GM19035 (cell line): ENCODE results near the gene SPATA16.
"Not testable (repeated sequence)": the region's sequence is repeated elsewhere in the genome, so short reads cannot be mapped to it uniquely, and the experiment has no call there.

Source experiments
- ATAC-seq: cut with Tn5 transposase; IDR thresholded peaks from one replicate; pipeline ENCODE4 v1.9.1; 2021; ENCODE audit not compliant: unreplicated experiment

The SPATA16 gene

DNA sequence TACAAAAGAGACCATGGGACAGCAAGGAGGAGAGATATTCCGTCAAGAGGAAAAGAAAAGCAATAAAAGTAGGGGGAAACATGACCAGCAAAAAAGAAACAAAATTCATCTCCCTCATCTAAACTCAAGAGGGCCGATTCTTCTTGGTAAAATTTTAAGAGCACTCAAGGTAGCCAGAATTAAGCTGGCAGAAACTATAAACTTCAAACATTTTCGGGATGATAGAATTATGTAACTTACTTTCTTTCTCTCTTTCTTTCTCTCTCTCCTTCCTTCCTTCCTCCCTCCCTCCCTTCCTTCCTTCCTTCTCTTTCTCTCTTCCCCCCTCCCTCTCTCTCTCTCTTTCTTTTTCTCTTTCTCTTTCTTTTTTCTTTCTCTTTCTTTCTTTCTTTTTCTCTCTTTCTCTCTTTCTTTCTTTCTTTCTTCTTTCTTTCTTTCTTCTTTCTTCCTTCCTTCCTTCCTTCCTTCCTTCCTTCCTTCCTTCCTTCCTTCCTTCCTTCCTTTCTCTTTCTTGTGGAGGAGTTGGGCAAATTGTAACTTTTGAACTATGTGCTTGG is 180.3 kb downstream of the SPATA16 start:
- not testable (repeated sequence) for ATAC-seq

DNA sequence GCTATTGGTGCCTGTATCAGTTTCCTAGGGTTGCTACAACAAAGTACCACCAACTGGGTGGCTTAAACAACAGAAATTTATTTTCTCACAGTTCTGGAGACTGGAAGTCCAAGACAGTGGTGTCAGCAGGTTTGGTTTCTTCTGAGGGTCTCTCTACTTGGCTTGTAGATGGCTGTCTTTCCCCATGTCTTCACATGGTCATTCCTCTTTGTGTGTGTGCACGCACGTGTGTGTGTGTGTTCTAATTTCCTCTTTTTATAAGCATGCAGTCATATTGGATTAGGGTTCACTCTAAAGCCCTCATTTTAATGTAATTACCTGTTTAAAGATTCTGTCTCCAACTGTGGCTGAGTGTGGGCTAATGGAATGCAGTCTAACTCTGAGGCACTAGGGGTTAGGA is 182.5 kb downstream of the SPATA16 start:
- no peak for ATAC-seq

DNA sequence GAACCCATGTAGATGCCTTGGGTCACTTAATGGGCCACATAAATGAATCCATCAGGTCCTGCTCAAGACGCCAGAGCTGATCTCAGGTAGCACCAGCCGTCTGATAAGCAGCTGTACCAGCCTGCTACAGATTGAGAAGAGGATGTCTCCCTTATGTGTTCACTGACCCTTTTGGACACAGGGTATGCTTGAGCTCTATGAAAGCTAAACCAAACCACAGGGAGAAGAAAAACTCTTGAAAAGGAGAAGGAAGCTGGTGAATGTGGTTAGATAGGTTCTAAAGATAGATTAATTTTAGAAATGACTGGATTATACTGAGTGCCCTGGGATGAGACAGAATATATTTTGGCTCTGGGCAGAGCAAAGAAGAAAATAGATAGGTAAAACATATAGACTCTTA is 187.5 kb downstream of the SPATA16 start:
- no peak for ATAC-seq

GRCh38 chr3:172951511-172951910 is 189.5 kb downstream of the SPATA16 start:
- no peak for ATAC-seq

GRCh38 chr3:172946061-172946460 is 195.0 kb downstream of the SPATA16 start:
- ATAC-seq: no peak

DNA sequence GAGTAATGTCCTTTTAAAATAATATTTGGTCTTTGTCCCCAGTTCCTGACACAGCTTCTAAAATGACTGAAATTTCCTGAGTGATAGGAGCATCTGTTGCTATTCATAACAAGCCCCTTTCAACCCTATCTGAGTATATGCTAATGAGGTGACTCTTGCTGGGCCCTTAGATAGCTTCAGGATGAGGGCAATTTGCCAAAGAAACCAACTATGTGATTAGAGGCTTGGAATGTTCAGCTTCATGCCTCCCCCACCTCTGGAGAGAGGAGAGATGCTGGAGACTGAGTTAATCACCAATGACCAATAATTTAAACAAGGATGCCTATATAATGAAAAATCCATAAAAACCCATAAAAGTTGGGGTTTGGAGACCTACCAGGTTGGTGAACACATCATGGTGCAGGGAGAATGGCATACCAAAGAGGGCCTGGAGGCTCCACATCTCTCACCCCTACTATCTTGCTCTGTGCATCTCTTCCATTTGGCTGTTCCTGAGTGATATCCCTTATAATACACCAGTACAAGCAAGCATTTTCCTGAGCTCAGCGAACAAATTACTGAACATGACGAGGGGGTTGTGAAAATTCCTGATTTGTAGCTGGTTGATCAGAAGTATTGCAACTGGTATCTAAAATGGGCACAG is 201.3 kb downstream of the SPATA16 start:
- no peak for ATAC-seq

DNA sequence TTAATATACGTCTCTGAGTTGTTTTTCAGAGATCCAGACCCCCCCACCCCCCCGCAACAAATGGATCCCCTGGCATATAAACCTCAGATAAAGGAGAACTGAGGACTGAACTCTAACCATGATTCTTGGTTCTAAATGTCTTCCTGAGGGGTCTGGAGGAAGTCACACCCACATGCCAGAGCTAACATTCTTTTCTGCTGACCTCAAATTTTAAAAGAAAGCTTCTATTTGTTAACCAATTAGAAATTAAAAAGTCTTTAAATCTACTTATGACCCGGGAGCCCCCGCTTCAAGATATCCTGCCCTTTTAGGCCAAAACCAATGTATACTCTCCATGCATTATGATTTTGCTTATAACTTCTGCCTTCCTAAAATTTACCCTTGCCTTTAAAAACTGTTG is 202.2 kb downstream of the SPATA16 start:
- no peak for ATAC-seq

DNA sequence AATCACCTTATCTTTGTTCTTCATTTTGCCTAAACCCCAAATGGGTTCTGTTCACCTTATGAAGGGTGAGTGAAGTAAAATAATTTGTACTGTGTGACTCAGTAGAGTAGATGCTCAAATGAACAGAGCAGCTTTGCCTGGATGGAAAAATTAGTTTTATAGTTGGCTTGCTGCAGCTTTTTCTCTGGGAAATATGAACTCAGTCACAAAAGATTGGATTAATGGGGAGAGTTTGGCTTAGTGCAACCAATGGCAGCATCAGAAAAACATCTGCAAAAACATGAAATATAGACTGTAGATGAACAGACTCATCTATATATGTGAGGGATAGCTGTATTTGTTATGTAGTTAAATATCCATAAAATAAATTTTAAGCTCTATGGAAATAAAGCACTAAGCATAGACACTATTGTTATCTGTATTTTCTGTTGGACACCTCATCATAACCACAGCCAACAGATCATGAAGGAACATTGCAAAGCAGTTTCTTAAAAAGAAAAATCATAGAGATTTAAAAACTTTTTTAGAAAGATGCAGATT is 209.2 kb downstream of the SPATA16 start:
- ATAC-seq: no peak

- ATAC-seq: no peak
Measured at GRCh38 chr3:172929451-172929850, 211.6 kb downstream of the SPATA16 start.

GRCh38 chr3:172924546-172924945 is 216.5 kb downstream of the SPATA16 start:
- ATAC-seq: no peak

GRCh38 chr3:172919297-172919683 is 221.7 kb downstream of the SPATA16 start:
- ATAC-seq: no peak

DNA sequence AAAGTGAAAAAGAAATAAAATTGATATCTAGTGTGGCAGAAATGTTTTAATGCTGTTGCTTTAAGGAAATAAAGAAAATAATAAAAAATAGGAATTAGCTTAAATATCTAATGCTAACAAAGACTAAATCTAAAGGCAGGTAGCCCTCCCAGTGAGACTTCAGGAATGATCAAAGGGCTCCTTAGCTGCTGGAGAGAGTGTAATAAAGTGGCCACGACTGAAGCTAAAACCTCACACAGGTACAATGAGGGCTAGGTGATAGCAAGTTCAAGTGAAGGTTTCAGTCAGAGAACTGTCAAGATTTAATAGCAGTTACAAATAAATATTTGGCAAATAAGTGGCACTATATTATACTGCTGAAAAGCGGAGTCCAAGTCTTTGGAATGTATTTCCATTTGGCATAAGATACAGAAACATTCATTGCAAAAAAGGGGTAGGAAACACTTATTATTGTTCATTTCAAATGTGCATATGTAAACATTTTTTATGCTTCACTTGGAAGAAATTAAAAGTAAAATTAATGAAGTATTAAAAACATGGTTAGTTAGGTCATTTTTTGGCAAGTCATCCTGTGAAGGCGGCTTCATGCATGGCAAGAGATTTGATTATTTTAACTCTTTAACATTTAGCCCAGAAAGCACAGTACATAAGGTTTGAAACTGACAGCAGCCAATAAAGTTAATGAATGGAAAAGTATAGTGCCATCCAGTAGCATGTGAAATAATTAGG is 222.3 kb downstream of the SPATA16 start:
- no peak for ATAC-seq

DNA sequence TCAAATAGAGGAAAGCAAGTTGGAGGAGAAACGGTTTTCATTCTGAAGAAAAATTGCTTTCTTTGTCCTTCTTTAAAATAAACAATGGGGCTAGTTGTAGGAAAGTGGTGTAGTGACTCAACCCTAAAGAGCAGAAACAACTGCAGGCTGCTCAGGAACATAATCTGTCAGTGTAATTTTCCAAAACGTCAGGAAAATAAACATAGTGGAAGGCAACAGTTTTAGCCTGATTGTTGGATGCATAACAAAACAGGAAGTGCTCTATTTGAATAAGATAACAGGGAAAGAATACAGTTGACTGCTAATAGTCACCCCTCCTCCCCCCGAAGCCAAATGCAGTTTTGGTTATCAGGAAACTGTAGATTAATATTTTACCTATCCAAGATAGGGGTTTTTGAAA is 222.9 kb downstream of the SPATA16 start:
- no peak for ATAC-seq

- no peak for ATAC-seq
Measured at GRCh38 chr3:172915911-172916514, 225.0 kb downstream of the SPATA16 start.

GRCh38 chr3:172914854-172915253 is 226.2 kb downstream of the SPATA16 start:
- no peak for ATAC-seq

GRCh38 chr3:172913911-172914655 is 227.0 kb downstream of the SPATA16 start:
- no peak for ATAC-seq

DNA sequence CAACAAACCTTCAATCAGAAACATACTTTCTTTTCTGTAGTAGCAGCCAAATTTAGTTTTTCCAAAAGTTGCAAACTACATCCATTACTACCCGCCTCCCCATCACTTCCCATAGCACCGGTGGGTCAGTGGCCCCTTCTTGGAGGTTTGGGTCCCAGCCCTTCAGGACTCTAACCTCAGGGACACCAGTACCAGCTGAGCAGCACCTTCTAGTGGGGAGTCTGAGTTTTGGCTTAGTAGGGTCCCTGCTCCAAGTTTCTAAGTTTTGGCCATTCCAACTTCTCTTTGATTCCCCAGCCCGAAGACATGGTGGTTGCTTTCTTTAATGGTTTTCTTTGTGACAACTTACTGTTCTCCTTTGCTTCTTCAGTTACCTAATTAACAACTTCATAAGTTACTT is 229.9 kb downstream of the SPATA16 start:
- ATAC-seq: no peak

DNA sequence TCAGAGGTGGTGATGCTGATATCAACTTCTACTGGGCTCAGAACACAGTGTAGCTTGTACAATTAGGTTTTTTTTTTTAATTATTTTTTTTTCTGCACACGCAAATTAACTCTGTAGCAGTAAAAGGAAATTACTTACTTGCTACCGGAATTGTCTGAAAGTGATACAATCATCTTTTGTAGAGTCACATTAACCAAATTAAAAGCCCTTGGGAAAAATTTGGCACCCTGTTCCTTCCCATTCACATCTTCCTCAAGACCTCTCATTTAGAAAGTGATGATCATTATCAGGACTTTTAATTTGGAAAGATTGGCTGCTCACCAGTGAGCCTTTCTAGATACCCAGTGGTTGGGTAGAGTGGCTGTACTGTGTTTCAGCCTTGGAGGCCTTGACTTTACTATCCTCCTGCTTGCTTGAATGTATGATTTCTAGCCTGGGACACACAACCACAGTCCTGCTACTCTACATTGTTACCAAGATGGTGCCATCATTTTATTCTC is 232.2 kb downstream of the SPATA16 start:
- ATAC-seq: no peak

GRCh38 chr3:172905451-172905850 is 235.6 kb downstream of the SPATA16 start:
- ATAC-seq: no peak

- no peak for ATAC-seq
Measured at GRCh38 chr3:172904711-172905373, 236.2 kb downstream of the SPATA16 start.
